ENCODE measurements around the gene KCTD11. TPM values are rescaled to one million over a fixed set of nuclear protein-coding genes. Genes with fewer than 3 reads are reported as not detected.

Gene KCTD11
- total RNA-seq, 1 experiment from 2014 or later = 5.4 TPM

GRCh38 chr17:7393613-7394451 lies 41.9 kb downstream of the KCTD11 start:
- peak overlapping the region; percentile 58 to 84 for H3K4me3 ChIP-seq (replicated peaks in 1 of 2; ENCODE audit: low read depth in 1 of 2, low read length in 2 of 2)
- peak overlapping the region; percentile 93 for H3K27ac ChIP-seq (ENCODE audit: low read depth, low read length)
- BruUV-seq (replicated peaks) = TSS peak; percentile 38
- no peak for DNase-seq (ENCODE audit: low read depth, low spot score)
- H3K9ac ChIP-seq (ENCODE audit: low read length) = peak overlapping the region; percentile 75
- intact Hi-C loops (cut with micrococcal nuclease) = loop anchor here (1.0 to 5.0 kb wide), 2 partner anchors 37 to 43 kb away; partner anchors contain the start of gene TMEM95
- H4K20me1 ChIP-seq (ENCODE audit: insufficient read depth) = no peaks in the 10 kb centered on the region
- peak; percentile 35 for ATAC-seq
- no peaks in the 10 kb centered on the region for H3K9me2 ChIP-seq (ENCODE audit: insufficient read depth)
- TF ChIP-seq CTCF (IDR thresholded peaks at IDR 0.05 in 2 of 3, conservative IDR thresholded peaks at IDR 0.05 in 1 of 3; ENCODE audit: borderline replicate concordance in 1 of 3, insufficient read depth in 1 of 3, low read depth in 2 of 3, low read length in 2 of 3) = peak in 2 of 3 experiments; percentile 23 to 24; a peak in 2 of 6 replicates
- TF ChIP-seq EZH2phosphoT487 (IDR thresholded peaks at IDR 0.05; ENCODE audit: borderline replicate concordance) = no peak
- TF ChIP-seq MAX (IDR thresholded peaks at IDR 0.05) = peak; percentile 36; the same call in 1 of the 2 replicates
- RAD21 ChIA-PET (ENCODE audit: low non-redundant PET in 1 of 2, low total read pairs in 2 of 2, uncharacterized antibody in 2 of 2, unreplicated experiment in 2 of 2) = interaction anchor here in 1 of 2 experiments (1.0 kb wide), 1 partner anchor 41 kb away, joined by 3 read pairs; the partner anchor contains the start of gene TMEM102
- POLR2A ChIA-PET = interaction anchor here (0.6 to 1.4 kb wide), 4 partner anchors 8 to 177 kb away, joined by 3 to 22 read pairs (median 4); partner anchors contain the start of genes TMEM256 and TNK1
- peak overlapping the region; percentile 97 for H3K4me2 ChIP-seq (ENCODE audit: low read length)
- CTCF ChIA-PET = interaction anchor here (0.6 to 1.8 kb wide), 4 partner anchors 10 to 167 kb away, joined by 3 to 9 read pairs (median 6); partner anchors contain the start of genes TMEM256 and TNK1
- no peaks in the 10 kb centered on the region for H3K9me3 ChIP-seq (ENCODE audit: control insufficient read depth in 1 of 2, insufficient read depth in 1 of 2, low read depth in 1 of 2, low read length in 2 of 2)
- no peak overlapping the region for H2AFZ ChIP-seq (ENCODE audit: low read depth, low read length, poor library complexity, severe bottlenecking)
- 0 out of 2 replicates have a peak, but pooled peaks cover 7% of the 10 kb centered on the region for H3K79me2 ChIP-seq (ENCODE audit: insufficient read depth, low read length)
- no peaks in the 10 kb centered on the region for H3K27me3 ChIP-seq (ENCODE audit: insufficient read depth, low read length)
- H3K36me3 ChIP-seq (ENCODE audit: control insufficient read depth in 1 of 2, insufficient read depth in 2 of 2, low read length in 2 of 2) = peaks cover 10 to 17% of the 10 kb centered on the region in 2 experiments; a peak in 3 of 4 replicates
- peaks cover 7 to 22% of the 10 kb centered on the region in 2 experiments; a peak in 3 of 4 replicates for H3K4me1 ChIP-seq (ENCODE audit: control insufficient read depth in 1 of 2, insufficient read depth in 2 of 2, low read length in 2 of 2)
